Ascending aorta (tissue), 2 donors: ENCODE data around the gene ANP32B. TPM values are rescaled to one million over a fixed set of nuclear protein-coding genes. Genes with fewer than 3 reads are reported as not detected.
"Not testable (repeated sequence)": the region's sequence is repeated elsewhere in the genome, so short reads cannot be mapped to it uniquely, and the experiment has no call there.

Experiments
- DNase-seq, 2 donors: peaks; one replicate each; pipeline ENCODE4 v3.0.0-alpha.2; 2019; ENCODE audit warnings: low spot score in 2 of 2
- H3K27ac ChIP-seq, 2 donors: fragments of 200-600 bp; sonication (generic); one replicate each; pipeline ENCODE4 v1.5.1; 2016 to 2017; ENCODE audit warnings: mild to moderate bottlenecking in 1 of 2
- H3K27me3 ChIP-seq: fragments of 200-600 bp; sonication (generic); one replicate; pipeline ENCODE4 v1.5.1; 2017
- H3K36me3 ChIP-seq, 2 donors: fragments of 200-600 bp; sonication (generic); one replicate each; pipeline ENCODE4 v1.5.1; 2016
- H3K4me1 ChIP-seq, 2 donors: fragments of 200-600 bp; sonication (generic); one replicate each; pipeline ENCODE4 v1.5.1; 2016 to 2017; ENCODE audit warnings: mild to moderate bottlenecking in 1 of 2
- H3K4me3 ChIP-seq, 2 donors: fragments of 200-600 bp; sonication (generic); one replicate each; pipeline ENCODE4 v1.5.1; 2016 to 2017; ENCODE audit warnings: mild to moderate bottlenecking in 1 of 2
- H3K9me3 ChIP-seq, 2 donors: fragments of 200-600 bp; sonication (generic); one replicate each; pipeline ENCODE4 v1.5.1; 2016
- CTCF ChIP-seq, 3 experiments: fragments of 200-600 bp in 2 of 3; fragments of 450-650 bp in 1 of 3; sonication (generic) in 2 of 3; IDR thresholded peaks; one replicate each; pipeline ENCODE4 v1.5.1; 2016 to 2019; ENCODE audit warnings: antibody characterized with exemption in 3 of 3, mild to moderate bottlenecking in 1 of 3, moderate library complexity in 1 of 3
- intact Hi-C: fragments of 100-400 bp; cut with DNase I; formaldehyde crosslinking; loops from one replicate; pipeline ENCODE4 v1.15.1; 2023
- total RNA-seq: library from RNA; depleted of rRNA; stranded (reverse); fragments of >200 nt; gene quantifications from one replicate; pipeline ENCODE4 v1.1.0, GENCODE V29; 2016

ANP32B gene
- total RNA-seq, 1 donor from 2014 or later, result 13.9 TPM

GRCh38 chr9:98019098-98019497, 36.0 kb downstream of the ANP32B start:
- no peak for DNase-seq
- Histone ChIP-seq H3K9me3 (no peaks in the 10 kb centered on the region), H3K4me3 (no peak overlapping the region), H3K4me1 (peaks cover 0 to 5% of the 10 kb centered on the region in 2 donors), H3K36me3 (peaks cover 38 to 62% of the 10 kb centered on the region in 2 donors), H3K27ac (no peak overlapping the region), H3K27me3 (no peaks in the 10 kb centered on the region)
- no peak for TF ChIP-seq CTCF (IDR thresholded peaks at IDR 0.05)
- intact Hi-C loops, result no loop called here

- intact Hi-C loops, H3K27me3 ChIP-seq, H3K9me3 ChIP-seq, H3K4me1 ChIP-seq, DNase-seq, H3K27ac ChIP-seq, H3K4me3 ChIP-seq: not testable (repeated sequence)
- H3K36me3 ChIP-seq, result peaks cover 32 to 54% of the 10 kb centered on the region in 2 donors
These were observed 36.7 kb downstream of the ANP32B start for GRCh38 chr9:98019869-98020268.

GRCh38 chr9:98020476-98021145, 37.5 kb downstream of the ANP32B start:
- H3K36me3 ChIP-seq, result peaks cover 24 to 47% of the 10 kb centered on the region in 2 donors
- H3K9me3 ChIP-seq, result no peaks in the 10 kb centered on the region
- H3K4me1 ChIP-seq, result peaks cover 0 to 5% of the 10 kb centered on the region in 2 donors
- no peak overlapping the region for H3K27ac ChIP-seq
- no peak for DNase-seq
- no peak overlapping the region for H3K4me3 ChIP-seq
- no peaks in the 10 kb centered on the region for H3K27me3 ChIP-seq
- no peak for TF ChIP-seq CTCF (IDR thresholded peaks at IDR 0.05)
- intact Hi-C loops, result no loop called here

- Histone ChIP-seq H3K27ac (peak overlapping the region; percentile 36 to 76), H3K4me1 (peaks cover 0 to 5% of the 10 kb centered on the region in 2 donors), H3K9me3 (no peaks in the 10 kb centered on the region), H3K27me3 (no peaks in the 10 kb centered on the region), H3K4me3 (no peak overlapping the region), H3K36me3 (peaks cover 17 to 38% of the 10 kb centered on the region in 2 donors)
- no peak for DNase-seq
- TF ChIP-seq CTCF (IDR thresholded peaks at IDR 0.05), result no peak
- intact Hi-C loops, result no loop called here
These were observed 38.3 kb downstream of the ANP32B start for GRCh38 chr9:98021306-98022040.

GRCh38 chr9:98022447-98022846, 39.3 kb downstream of the ANP32B start:
- Histone ChIP-seq H3K4me3 (no peak overlapping the region), H3K9me3 (no peaks in the 10 kb centered on the region), H3K36me3 (peaks cover 14 to 32% of the 10 kb centered on the region in 2 donors), H3K4me1 (peaks cover 0 to 5% of the 10 kb centered on the region in 2 donors), H3K27ac (peak overlapping the region; percentile 36 to 76), H3K27me3 (no peaks in the 10 kb centered on the region)
- intact Hi-C loops, result no loop called here
- no peak for TF ChIP-seq CTCF (IDR thresholded peaks at IDR 0.05)
- DNase-seq, result peak; percentile 42 to 76

GRCh38 chr9:98024702-98025101, 41.6 kb downstream of the ANP32B start:
- Histone ChIP-seq H3K36me3 (peaks cover 0 to 9% of the 10 kb centered on the region in 2 donors), H3K27ac (no peak overlapping the region), H3K9me3 (no peaks in the 10 kb centered on the region), H3K4me1 (peaks cover 0 to 5% of the 10 kb centered on the region in 2 donors), H3K27me3 (no peaks in the 10 kb centered on the region), H3K4me3 (no peak overlapping the region)
- no peak for TF ChIP-seq CTCF (IDR thresholded peaks at IDR 0.05)
- intact Hi-C loops, result no loop called here
- no peak for DNase-seq
